Right lobe of liver (tissue), 6 donors: Measurements from ENCODE around the gene FAM120AOS. TPM values are rescaled to one million over a fixed set of nuclear protein-coding genes. Genes with fewer than 3 reads are reported as not detected.

Experiments used
- ATAC-seq, 4 donors: fragments of 200-7000 bp; cut with Tn5 transposase; one replicate each; pipeline ENCODE4 v1.9.1; 2020; ENCODE audit warnings: mild to moderate bottlenecking in 4 of 4, moderate library complexity in 4 of 4
- DNase-seq, 3 donors: peaks; one replicate each; pipeline ENCODE4 v3.0.0-alpha.2; 2020
- H3K27ac ChIP-seq, 3 donors: fragments of 200-600 bp; one replicate each; pipeline ENCODE4 v1.8.0; 2022
- H3K27me3 ChIP-seq, 2 donors: fragments of 200-600 bp; one replicate each; pipeline ENCODE4 v1.8.0; 2022
- H3K36me3 ChIP-seq, 4 donors: fragments of 200-600 bp; sonication (generic) in 1 of 4; one replicate each; pipeline versions ENCODE4 v1.5.1 to v1.8.0; 2017 to 2022; ENCODE audit warnings: control low read depth in 1 of 4
- H3K4me1 ChIP-seq, 4 donors: fragments of 200-600 bp; sonication (generic) in 1 of 4; one replicate each; pipeline versions ENCODE4 v1.5.1 to v1.8.0; 2017 to 2022; ENCODE audit warnings: control low read depth in 1 of 4
- H3K4me3 ChIP-seq, 3 donors: fragments of 200-600 bp; one replicate each; pipeline ENCODE4 v1.8.0; 2022
- H3K9me3 ChIP-seq, 4 donors: fragments of 200-600 bp; sonication (generic) in 1 of 4; one replicate each; pipeline versions ENCODE4 v1.5.1 to v1.8.0; 2017 to 2022; ENCODE audit warnings: control low read depth in 1 of 4
- CTCF ChIP-seq, 4 donors: fragments of 200-600 bp in 3 of 4; fragments of 450-650 bp in 1 of 4; IDR thresholded peaks; one replicate each; pipeline versions ENCODE4 v1.5.1 to v1.8.0; 2016 to 2022; ENCODE audit warnings: antibody characterized with exemption in 4 of 4, mild to moderate bottlenecking in 2 of 4
- POLR2A ChIP-seq: fragments of 450-650 bp; IDR thresholded peaks from one replicate; pipeline ENCODE4 v1.6.1; 2017; ENCODE audit warnings: antibody characterized with exemption, mild to moderate bottlenecking
- WGBS: methylation state at CpG from one replicate; pipeline ENCODE4 v1.1.6; 2018; ENCODE audit warnings: low coverage, low lambda C conversion rate; ENCODE audit not compliant: insufficient coverage; ENCODE audit errors: missing lambda C conversion rate; 5-methylcytosine and 5-hydroxymethylcytosine counted together
- intact Hi-C, 2 donors: fragments of 100-400 bp; cut with DNase I; formaldehyde crosslinking; loops; one replicate each; pipeline versions ENCODE4 v1.11.2 to v1.14.1; 2022
- total RNA-seq, 6 experiments: library from RNA; depleted of rRNA in 2 of 6; stranded (reverse); fragments of >200 nt in 2 of 6; fragmentation: NEBNext Ultra II Directional in 3 of 6; extraction: Animal tissue kit (Norgen Biotek cat#: 25700) in 3 of 6; gene quantifications; one replicate each; pipeline versions ENCODE4 v1.1.0 to v1.2.4, GENCODE V29; 2016 to 2023
- donor health status: DM: no; HTN: yes; CAD: no.
- donor health status: DM: no; HTN: no; CAD: no.
- donor health status: DM: no; HTN: no; CAD: no.
- donor health status: DM: no; HTN: yes; CAD: no.
- donor health status: DM: no; HTN: yes; CAD: no.

The FAM120AOS gene
- total RNA-seq, 6 experiments from 2014 or later, result 14.4 to 20.8 (median 17.9) TPM

- Histone ChIP-seq H3K4me3 (no peak overlapping the region), H3K36me3 (no peaks in the 10 kb centered on the region), H3K4me1 (no peaks in the 10 kb centered on the region), H3K9me3 (no peaks in the 10 kb centered on the region), H3K27me3 (no peaks in the 10 kb centered on the region), H3K27ac (no peak overlapping the region)
- TF ChIP-seq CTCF (IDR thresholded peaks at IDR 0.05), result no peak
- 86% methylated on average over 6 of the region's 6 CpGs for WGBS
- DNase-seq, result no peak
- intact Hi-C loops, result no loop called here
- no peak for ATAC-seq
These were observed 17.2 kb downstream of the FAM120AOS start for GRCh38 chr9:93436218-93436617.

- DNase-seq (no peak), ATAC-seq (no peak)
- no peaks in the 10 kb centered on the region for H3K27me3 ChIP-seq
- H3K4me3 ChIP-seq, result no peak overlapping the region
- H3K9me3 ChIP-seq, result no peaks in the 10 kb centered on the region
- WGBS, result 77% methylated on average over 6 of the region's 8 CpGs
- H3K36me3 ChIP-seq, result no peaks in the 10 kb centered on the region
- no peak overlapping the region for H3K27ac ChIP-seq
- TF ChIP-seq POLR2A (no peak), CTCF (IDR thresholded peaks at IDR 0.05) (no peak)
- no peaks in the 10 kb centered on the region for H3K4me1 ChIP-seq
- intact Hi-C loops, result no loop called here
These were observed 18.0 kb downstream of the FAM120AOS start for GRCh38 chr9:93435386-93435785.

- ATAC-seq, result no peak
- no peaks in the 10 kb centered on the region for H3K9me3 ChIP-seq
- no peak for DNase-seq
- no peaks in the 10 kb centered on the region for H3K36me3 ChIP-seq
- no peaks in the 10 kb centered on the region for H3K4me1 ChIP-seq
- WGBS, result 85% methylated on average over 3 of the region's 3 CpGs
- H3K4me3 ChIP-seq, result no peak overlapping the region
- H3K27ac ChIP-seq, result no peak overlapping the region
- TF ChIP-seq POLR2A (no peak), CTCF (IDR thresholded peaks at IDR 0.05) (no peak)
- no peaks in the 10 kb centered on the region for H3K27me3 ChIP-seq
- intact Hi-C loops, result no loop called here
These were observed 19.3 kb downstream of the FAM120AOS start for GRCh38 chr9:93434056-93434455.

GRCh38 chr9:93432964-93433363 is 20.4 kb downstream of the FAM120AOS start:
- intact Hi-C loops, result no loop called here
- no peaks in the 10 kb centered on the region for H3K4me1 ChIP-seq
- no peak for ATAC-seq
- TF ChIP-seq POLR2A (no peak), CTCF (IDR thresholded peaks at IDR 0.05) (no peak)
- no peak overlapping the region for H3K27ac ChIP-seq
- DNase-seq, result no peak
- H3K27me3 ChIP-seq, result no peaks in the 10 kb centered on the region
- H3K36me3 ChIP-seq, result no peaks in the 10 kb centered on the region
- no peaks in the 10 kb centered on the region for H3K9me3 ChIP-seq
- 89% methylated on average over 1 of the region's 1 CpG for WGBS
- no peak overlapping the region for H3K4me3 ChIP-seq

GRCh38 chr9:93431539-93432105 is 21.8 kb downstream of the FAM120AOS start:
- no peaks in the 10 kb centered on the region for H3K4me1 ChIP-seq
- 21% methylated on average over 5 of the region's 5 CpGs for WGBS
- H3K9me3 ChIP-seq, result no peaks in the 10 kb centered on the region
- peak; percentile 41 to 58 (median 43) for ATAC-seq
- no peak for DNase-seq
- H3K27ac ChIP-seq, result no peak overlapping the region
- H3K27me3 ChIP-seq, result no peaks in the 10 kb centered on the region
- no peaks in the 10 kb centered on the region for H3K36me3 ChIP-seq
- no peak overlapping the region for H3K4me3 ChIP-seq
- intact Hi-C loops, result no loop called here
- no peak for TF ChIP-seq POLR2A
- TF ChIP-seq CTCF (IDR thresholded peaks at IDR 0.05), result no peak
